GM06990 (cell line): ENCODE data around the gene PHF19.

ENCODE experiments used
- DNase-seq: peaks from one replicate; pipeline ENCODE4 v3.0.0-alpha.2; 2011; ENCODE audit not compliant: insufficient read length; ENCODE audit errors: extremely low read depth
- H3K27me3 ChIP-seq: replicated peaks from 2 replicates; pipeline ENCODE4 v1.6.0; 2011; ENCODE audit warnings: low read length; ENCODE audit not compliant: control insufficient read depth, insufficient read depth
- H3K36me3 ChIP-seq: 2 replicates; pipeline ENCODE4 v1.5.1; 2011; ENCODE audit warnings: low read length; ENCODE audit not compliant: control insufficient read depth, insufficient read depth
- H3K4me3 ChIP-seq: replicated peaks from 2 replicates; pipeline ENCODE4 v1.5.1; 2011; ENCODE audit warnings: low read depth, mild to moderate bottlenecking, control low read depth, low read length
- TF ChIP-seq, protein P1 (sequence below): IDR thresholded peaks from 2 replicates; pipeline ENCODE4 v1.5.1; 2011; ENCODE audit warnings: low read length, control low read depth, mild to moderate bottlenecking, inconsistent platforms; ENCODE audit not compliant: insufficient read depth, poor library complexity, severe bottlenecking

The PHF19 gene

DNA sequence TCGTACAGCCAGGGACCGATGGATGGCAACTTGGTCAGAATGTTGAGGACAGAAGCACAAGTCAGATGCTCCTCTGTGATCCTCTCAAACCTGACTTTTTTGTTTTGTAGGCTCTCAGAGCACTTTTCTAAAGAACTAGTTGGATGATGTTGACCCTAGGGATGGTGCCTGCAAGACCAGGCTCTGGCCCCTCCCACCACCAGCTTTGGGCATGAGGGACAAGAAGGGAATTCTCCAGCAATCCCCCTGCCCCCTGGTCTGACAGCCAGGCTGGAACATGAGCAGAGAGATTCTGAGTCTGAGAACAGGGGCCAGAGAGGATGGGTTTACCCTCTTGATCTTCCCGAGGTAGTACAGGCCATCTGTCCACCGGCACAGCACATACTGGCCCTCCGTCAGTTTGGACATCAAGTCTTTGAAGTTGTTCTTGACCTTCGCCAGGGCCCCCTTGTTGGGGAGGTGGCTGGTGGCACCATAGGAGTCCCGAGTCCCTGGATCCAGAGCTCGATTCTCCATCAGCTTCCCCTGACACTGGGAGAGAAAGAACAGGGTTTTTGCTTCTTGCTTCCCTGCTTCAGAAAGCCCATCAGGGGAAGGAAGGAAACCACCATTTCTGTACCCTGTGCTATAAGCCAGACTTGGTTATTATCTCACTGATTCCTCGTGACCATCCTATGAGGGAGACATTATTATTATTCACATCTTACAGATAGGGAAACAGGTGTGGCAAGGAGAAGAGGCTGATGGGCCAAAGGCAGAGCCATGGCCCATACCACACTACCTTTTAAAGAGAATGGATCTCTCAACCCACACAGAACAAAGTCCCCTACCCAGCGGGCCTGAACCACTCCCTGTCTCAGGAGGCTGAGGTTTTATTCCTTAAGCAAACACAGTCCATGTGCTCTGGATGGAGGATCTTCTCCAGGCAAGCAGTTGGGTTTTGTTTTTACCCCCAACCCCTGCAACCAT is 2.5 kb downstream of the PHF19 start:
- Histone ChIP-seq H3K27me3 (no peaks in the 10 kb centered on the region), H3K4me3 (no peak overlapping the region), H3K36me3 (peaks cover 20% of the 10 kb centered on the region)
- DNase-seq = no peak
- TF ChIP-seq, protein P1, sequence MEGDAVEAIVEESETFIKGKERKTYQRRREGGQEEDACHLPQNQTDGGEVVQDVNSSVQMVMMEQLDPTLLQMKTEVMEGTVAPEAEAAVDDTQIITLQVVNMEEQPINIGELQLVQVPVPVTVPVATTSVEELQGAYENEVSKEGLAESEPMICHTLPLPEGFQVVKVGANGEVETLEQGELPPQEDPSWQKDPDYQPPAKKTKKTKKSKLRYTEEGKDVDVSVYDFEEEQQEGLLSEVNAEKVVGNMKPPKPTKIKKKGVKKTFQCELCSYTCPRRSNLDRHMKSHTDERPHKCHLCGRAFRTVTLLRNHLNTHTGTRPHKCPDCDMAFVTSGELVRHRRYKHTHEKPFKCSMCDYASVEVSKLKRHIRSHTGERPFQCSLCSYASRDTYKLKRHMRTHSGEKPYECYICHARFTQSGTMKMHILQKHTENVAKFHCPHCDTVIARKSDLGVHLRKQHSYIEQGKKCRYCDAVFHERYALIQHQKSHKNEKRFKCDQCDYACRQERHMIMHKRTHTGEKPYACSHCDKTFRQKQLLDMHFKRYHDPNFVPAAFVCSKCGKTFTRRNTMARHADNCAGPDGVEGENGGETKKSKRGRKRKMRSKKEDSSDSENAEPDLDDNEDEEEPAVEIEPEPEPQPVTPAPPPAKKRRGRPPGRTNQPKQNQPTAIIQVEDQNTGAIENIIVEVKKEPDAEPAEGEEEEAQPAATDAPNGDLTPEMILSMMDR = no peak

DNA sequence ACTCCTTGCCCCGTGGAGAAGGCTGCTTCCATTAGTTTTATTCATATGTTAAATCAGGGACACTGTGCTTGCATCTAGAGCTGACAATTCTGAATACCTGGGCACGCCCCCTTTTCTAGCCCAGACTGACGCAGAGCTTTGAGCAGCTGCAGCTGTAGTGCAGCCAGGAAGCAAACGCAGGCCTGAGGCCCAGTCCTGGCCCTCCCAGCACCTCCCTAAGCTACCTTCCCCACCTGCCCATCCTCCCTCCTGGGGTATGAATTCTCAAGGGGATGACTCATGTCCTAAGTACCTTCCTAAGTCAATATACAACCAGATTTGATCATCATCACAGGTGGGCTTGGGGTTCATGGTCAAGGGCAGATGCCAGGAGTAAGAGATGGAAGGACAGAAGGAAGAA is 3.5 kb downstream of the PHF19 start:
- DNase-seq = no peak
- no peaks in the 10 kb centered on the region for H3K27me3 ChIP-seq
- TF ChIP-seq, protein P1 = no peak
- H3K4me3 ChIP-seq = no peak overlapping the region
- peaks cover 21% of the 10 kb centered on the region for H3K36me3 ChIP-seq

DNA sequence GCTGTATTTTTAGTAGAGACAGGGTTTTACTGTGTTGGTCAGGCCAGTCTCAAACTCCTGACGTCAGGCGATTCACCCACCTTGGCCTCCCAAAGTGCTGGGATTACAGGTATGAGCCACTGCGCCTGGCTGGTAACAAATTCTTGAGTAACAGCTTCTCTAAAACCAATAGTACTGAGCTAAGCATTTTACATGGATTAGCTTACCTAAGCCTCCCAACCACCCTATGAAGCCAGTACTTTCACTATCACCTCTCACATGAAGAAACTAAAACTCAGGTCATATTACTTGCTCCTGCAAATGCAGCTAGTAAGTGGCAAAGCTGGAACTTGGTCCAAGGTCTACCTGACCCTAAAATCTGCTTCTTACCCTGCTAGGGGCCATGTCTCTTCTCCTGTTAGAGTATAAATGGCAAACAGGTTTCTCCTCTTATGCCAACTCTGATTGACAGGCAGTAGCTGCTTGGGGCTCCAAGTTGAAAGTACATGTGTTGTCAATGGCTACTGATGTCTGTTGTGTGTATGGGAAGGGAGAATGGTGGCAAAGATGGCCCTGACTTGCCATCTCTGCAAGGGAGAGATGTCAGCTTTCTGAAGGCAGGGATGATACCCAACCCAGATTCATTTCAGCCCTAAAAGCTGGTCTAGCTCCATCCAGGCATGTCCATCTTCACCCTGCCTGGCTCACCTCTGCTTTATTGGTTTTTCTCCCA is 4.0 kb downstream of the PHF19 start:
- TF ChIP-seq, protein P1 = no peak
- Histone ChIP-seq H3K27me3 (no peaks in the 10 kb centered on the region), H3K4me3 (no peak overlapping the region), H3K36me3 (peaks cover 21% of the 10 kb centered on the region)
- DNase-seq = no peak

DNA sequence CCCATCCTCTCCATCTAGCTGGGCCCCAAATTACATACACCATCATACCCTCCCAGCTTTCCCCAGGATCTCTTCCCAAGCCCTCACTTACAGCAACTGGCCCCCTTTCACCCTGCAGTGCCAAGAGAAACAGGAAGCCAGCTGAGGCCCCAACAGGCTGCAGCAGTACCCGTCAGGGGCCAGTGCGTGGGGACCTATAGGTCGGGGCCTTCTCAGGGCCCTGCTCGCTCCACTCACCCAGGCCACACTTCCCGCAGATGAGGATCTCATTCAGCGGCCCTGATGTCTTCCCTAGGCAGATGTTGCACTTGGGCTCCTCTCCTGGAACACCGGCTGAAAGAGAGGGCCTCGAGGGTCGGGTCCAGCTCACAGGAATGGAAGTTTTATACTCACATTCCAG is 6.8 kb downstream of the PHF19 start:
- Histone ChIP-seq H3K36me3 (peaks cover 34% of the 10 kb centered on the region), H3K27me3 (no peaks in the 10 kb centered on the region), H3K4me3 (no peak overlapping the region)
- no peak for DNase-seq
- TF ChIP-seq, protein P1 = no peak

DNA sequence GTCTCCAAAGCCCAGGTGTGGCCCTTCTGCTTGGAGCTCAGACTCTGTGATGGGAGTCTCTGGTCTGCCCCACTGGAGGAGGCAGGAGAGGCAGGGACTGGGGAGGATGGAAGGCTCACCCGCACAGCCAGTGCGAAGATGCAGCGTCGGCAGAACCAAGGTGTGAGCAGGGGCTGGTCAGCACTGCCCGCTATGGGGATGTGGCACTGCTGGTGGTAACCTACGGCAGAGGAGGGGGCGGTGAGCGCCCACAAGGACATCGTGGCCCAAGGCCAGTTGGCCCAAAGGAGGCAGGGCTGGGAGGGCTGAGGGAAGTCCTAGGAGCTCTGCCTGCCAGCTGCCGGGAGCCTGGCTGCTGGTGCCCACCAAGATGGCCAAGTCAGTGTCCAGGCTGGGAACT is 7.3 kb downstream of the PHF19 start:
- TF ChIP-seq, protein P1 = no peak
- Histone ChIP-seq H3K36me3 (peaks cover 36% of the 10 kb centered on the region), H3K4me3 (no peak overlapping the region)

More for the DNA sequence above, 7.3 kb downstream of the PHF19 start:
- H3K27me3 ChIP-seq = no peaks in the 10 kb centered on the region
- no peak for DNase-seq
